Measurements from ENCODE around the gene PREPL.

GRCh38 chr2:44277541-44277940, 83.8 kb downstream of the PREPL start:
- TF ChIP-seq CTCF (IDR thresholded peaks at IDR 0.05) = no peak
- TF ChIP-seq POLR2A (IDR thresholded peaks at IDR 0.05) = no peak
